ENCODE measurements around the gene INTS11.

Gene INTS11

DNA sequence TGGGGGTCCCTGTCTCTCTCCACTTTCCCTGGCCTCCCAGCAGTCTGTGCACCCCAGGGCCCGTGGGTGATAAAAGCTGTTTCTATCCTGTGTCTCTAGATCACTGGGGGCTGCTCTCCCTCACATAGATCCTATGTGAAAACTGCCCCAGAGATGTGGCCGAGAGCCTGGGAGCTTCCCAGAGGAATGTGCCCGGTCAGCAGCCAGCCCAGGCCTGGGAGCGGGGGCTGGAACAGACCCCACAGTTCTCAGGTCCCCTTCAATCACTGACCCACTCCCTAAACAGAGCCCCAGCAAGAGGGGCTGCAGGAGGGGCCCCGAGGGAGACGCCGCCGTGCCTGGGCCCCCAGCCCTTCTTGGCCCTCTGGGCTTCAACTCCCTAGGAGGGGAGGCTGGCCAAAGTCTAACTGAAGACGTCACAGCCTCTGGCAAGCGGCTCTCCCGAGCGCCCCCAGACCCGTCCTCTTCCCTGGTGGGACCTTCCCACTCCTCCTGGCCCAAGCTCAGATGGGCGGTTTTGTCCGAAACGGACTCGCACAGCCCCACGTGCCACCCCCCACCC, 33.5 kb upstream of the INTS11 start:
- DNase-seq, result no peak

DNA sequence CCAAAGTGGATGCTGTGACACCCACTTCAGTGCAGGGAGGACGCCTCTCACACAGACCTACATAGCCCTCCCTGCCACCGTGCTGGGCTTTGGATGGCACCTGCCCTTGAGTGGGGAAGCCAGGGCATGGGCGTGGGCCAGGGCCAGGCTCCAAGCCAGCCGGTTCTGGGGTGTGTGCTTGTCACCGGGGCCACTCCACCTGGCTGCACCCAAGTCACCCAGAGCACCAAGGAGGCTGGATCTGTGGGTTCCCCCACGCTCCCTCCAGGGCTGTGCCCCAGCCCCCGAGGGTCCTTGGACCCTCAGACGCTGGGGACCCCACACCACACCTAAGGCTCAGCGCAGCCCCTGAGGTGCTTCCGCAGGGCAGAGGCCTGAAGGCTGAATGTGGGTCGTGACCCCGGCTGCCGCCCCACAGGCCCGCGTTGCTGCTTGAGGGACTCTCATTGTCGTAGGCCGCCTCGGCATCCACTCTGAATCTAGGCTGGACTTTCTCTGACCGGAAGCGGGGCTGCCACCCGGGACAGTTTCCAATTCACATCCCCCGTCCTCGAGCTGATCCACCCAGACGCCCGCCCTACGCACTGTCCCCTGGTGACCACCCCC, 32.4 kb upstream of the INTS11 start:
- DNase-seq, result no peak

DNA sequence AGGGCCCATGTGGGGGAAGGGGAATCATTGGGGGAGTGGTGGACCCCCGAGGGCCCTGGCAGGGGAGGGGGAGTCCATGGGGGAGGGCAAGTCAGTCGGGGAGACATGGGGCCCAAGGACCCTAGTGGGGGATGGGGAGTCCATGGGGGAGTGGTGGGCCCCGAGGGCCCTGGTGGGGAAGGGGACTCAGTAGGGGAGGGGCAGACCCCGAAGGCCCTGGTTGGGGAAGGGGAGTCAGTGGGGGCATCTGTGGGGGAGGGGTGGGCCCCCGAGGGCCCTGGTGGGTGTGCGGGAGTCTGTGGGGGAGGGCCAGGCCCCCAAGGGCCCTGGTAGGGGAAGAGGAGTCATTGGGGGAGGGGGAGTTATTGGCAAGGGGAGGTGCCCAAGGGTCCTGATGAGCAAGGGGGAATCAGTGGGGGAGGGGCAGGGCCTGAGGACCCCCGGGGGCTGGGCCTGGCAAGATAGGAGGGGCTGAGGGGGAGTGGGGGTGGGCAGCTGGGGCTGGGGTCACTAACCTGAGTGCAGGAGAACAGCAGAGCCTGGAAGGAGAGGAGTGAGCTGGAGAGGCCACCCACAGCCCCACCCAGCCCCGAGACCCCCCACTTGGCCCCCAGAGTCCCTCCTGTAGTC, 31.8 kb upstream of the INTS11 start:
- DNase-seq, result no peak

DNA sequence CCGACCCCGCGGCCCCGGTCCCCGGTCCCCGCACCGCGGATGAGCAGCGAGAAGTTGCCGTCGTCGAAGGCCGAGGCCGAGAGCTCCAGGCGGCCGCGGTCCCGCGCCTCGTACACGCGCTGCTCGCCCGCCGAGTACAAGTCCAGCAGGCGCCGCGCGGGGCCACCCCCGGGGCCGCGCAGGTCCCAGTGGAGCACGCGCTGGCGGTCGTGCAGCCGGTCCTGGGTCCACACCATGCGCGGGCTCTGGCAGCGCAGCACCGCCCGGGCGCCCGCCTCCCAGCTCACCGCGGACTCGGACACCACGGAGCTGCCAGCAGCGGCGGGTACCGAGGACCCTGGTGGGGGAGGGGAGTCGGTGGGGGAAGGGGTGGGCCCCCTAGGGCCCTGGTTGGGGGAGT, 31.0 kb upstream of the INTS11 start:
- no peak for DNase-seq

DNA sequence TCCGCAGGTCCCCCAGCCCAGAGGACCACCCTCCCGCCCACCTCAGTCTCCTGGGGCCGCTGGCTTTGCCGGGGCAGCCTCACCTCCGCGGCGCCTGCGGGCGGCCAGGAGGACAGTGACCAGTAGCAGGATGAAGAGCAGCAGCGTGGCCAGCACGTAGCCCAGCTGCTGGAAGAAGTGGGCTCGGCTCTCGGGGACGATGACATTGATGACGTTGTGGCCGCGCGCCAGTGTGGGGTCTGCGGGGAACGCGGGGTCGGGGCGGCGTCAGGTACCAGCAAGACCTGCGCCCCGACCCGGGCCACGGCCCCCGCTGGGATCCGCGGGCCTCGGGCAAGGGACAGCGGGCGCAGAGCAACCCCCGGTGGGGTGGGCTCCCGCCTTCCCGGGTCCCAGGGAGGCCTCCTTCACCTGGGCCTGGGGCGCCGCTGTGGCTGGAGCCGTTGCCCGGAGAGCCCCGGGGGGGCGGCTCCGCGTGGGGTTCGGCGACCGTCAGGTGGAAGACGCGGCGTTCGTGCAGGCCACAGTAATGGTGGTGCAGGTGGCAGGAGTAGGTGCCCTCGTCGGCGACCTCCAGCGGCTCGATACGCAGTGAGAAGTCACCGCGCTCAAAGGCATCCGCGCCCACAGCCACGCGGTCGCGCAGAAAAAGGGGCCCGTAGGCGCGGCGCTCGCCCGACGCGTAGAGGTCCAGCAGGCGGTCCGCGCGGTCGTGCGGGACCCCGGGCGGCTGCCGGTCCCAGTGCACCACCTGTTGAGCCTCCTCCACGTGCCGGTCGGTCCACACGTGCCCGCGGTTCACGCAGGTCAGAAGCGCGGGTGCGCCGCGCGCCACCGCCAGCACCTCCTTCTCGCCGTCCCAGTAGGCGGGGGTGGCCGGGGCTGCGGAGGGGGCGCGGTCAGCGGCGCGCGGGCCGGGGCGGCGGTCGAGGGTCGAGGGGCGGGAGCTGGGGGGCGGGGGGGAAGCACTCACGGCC, 30.1 kb upstream of the INTS11 start:
- peak; percentile 37 for DNase-seq

DNA sequence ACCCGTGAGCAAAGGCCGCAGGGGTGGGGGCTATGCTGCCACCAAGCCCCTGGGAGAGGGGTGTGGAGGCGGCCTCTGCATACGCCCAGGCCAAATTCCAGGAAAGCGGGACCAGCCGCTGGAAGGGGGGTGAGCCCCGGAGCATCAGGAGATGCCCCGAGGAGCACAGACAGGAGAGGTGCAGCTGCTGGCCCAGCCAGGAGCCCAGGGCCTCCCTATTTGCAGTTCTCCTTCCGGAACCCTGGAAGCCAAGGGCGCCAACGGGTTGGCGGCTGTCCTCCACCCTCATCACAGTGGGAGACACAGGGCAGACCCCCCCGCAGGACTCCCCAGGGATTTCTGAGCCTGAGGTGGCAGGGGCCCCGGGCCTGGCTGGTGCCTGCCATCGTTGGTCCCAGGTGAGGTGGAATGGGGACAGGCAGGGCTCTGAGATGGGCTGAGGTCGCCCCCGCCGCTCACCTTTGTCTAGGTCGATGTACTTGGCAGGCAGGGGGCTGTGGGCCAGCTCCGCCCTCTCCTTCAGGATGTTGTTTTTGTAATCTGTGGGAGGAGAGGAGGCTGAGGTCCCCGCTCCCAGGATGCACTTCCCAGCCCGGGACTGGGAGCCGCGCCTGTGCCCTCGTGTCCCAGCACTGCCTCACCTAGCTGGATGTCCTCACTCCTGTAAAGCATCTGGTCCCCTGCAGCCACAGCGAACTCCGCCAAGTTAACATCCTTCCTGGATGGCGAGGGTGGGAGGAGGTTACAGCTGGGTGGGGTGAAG, 29.1 kb upstream of the INTS11 start:
- DNase-seq, result no peak

DNA sequence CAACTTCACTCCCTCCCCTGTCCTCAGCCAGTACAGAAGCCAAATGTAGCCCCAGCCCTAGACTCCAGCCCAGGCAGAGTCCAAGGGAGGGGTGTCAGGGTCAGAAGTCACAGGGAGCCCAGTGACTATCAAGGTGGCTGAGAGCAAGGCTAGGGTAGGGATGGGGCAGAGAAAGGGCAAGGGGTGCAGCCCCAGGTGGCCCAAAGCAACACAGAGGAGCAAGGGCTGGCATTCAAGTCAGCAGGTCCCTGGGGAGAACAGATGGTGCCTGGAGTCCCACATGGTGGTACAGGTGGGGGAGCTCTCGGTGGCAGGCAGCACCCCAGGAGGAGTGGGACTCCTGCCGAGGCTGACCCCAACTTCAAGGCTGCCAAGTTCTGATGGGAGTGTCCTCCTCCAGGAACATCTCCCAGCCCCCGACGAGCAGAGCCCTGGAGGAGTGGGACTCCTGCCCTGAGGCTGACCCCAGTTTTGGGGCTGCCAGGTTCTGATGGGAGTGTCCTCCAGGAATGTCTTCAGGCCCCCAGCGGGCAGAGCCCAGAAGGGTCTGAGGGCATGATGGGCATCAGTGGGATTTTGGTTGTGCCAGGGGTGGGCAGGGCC, 28.4 kb upstream of the INTS11 start:
- DNase-seq, result no peak

DNA sequence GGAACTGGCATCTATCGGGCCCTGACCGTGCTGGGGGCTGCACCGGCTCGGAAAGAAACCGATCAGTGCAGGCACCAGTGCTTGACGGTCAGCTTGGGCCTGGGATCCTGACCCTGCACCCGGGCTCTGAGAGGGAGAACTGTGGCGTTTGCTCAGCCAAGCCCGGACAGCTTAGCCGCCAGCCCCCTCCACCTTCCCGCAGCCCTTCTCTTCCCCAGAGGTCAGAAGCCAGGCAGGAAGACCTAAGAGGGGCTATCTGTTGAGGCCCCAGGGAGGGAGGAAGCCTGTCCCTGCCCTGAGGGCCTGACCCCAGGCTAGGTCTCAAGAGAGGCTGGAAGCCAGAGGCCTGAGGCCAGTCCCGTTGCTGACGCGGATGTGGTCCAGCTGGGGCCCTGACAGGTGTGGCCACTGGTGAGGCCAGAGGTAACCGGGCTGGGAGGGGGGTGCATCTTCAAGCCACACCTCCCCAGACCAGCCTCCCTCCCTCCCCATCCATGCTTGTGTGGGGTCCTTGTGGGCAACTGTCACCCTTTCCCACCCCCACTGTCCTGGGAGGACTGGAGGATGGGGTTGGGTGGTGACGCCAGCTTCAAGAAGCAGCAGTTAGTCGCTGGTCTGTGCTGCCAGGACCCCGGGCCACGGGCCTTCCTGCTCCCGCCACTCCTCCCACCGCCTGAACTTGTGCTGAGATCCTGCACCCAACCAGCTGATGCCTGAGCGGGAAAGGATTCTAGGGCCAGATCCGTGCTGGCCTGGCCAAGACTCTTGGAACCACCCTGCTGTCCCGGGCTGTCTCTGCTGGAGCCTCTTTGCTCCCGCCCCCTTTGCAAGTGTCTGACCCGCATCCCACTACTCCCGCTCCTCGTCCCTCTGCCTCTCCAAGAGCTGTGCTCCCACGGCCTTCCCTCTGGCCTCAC, 27.3 kb upstream of the INTS11 start:
- no peak for DNase-seq

DNA sequence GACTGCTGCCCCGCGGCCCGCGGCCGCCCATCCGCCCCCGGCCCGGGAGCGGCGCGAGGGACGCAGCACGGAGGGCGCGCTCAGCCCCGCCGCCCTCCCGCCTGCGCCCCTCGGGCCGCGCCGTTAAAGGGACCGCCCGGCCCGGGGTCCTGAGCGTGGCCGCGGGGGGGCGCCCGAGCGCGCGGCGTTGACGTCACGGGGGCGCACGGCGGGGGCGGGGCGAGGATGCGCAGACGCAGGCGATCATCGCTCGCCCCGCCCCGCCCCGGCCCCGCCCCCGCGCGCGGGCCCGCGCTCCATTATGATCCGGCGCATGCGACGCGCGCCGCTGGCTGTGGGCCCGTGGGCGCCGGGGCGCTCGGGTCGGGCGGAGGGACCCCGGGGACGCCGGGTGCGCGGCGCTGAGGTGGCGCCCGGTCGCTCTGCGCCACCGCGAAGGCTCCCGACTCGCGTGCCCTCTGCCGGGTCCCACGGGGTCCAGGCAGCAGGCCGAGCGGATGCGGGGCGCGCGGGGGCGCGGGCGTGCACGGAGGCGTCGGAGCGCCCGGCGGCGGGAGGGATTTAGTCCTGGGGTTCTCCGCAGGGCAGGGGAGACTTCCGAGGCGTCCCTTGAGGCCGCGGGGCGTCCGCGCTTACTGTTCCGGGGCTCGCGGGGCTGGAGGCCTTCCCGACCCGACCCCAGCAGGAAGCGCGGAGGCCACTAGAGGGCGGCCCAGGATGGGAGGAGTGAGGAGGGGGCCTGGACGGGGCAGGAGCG, 25.0 kb upstream of the INTS11 start, which contains the start of gene DVL1:
Gene DVL1 (minus strand): TSS at position 163 of the 757 bp plus-strand sequence. CDS start 353 bp downstream, outside the sequence.
- peak; percentile 74 for DNase-seq

DNA sequence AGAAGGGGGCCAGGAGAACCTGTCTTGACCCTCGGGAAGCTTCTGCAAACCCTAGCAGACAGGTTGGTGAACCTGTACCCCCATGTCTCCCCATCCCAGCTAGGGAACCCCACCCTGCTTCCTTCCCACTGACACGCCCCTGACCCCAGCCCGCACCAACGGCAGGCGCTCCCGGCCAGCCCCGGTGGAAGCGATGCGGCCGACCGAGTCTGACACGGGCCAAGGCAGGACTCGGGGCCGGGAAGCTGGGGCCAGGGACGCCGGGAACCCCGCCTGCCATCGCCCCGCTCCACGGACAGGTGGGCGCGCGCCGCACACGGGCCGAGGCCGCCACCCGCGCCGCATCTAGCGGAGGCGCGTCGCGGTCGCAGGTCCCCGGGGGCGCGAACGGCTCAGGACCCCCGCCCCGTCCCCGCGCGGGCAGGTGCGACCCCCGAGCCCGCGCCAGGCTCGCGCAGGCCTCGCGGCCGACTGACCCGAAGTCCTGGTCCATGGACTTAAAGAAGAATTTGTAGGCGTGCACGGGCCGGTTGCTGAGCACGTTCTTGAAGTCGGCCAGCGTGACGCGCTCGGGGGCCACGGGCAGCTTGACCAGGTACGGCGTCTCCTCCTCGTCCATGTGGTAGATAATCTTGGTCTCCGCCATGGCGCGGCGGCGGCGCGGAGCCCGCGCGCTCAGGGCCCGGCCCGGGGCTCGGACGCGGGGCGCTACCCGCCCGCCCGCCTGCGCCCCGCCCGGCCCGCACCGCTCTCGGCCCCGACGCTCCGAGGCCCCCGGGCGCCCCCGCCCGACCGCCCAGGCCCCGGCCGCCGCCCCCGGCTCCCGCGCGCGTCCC, 24.2 kb upstream of the INTS11 start:
- DNase-seq, result no peak

DNA sequence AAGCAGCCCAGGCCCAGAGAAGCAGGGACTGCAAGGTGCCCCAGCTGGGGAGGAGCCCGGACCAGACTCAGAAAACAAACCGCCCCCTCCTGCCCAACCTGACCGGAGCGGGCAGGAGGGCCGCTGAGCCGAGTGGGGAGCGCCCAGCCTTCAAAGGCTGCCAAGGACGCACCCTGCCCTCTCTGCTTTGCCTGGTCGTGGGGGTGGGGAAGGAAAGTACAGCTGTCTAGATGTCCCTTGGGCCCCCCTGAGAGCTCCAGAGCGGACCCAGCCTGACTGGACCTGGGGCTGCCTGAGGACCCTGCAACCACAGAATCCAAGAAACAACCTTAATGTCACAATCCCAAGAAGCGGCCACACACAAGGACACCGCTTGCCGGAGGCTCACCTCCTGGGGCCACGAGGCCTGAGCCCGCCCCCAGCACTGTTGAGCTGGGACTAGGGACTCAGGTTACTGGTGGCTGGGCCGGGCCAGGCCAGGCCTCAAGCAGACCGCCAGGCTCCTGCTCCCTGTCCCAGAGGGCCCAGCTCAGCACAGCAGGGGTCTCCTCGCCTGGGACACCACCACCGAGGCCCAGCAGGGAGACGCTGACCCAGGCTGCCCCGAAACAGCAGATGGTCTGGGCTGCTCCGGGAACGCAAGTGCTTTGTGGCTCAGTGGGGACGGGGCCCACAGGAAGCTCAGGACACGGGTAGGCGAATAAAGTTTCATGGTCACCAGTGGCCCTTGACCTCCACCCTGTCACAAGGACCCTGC, 23.4 kb upstream of the INTS11 start:
- DNase-seq, result no peak

DNA sequence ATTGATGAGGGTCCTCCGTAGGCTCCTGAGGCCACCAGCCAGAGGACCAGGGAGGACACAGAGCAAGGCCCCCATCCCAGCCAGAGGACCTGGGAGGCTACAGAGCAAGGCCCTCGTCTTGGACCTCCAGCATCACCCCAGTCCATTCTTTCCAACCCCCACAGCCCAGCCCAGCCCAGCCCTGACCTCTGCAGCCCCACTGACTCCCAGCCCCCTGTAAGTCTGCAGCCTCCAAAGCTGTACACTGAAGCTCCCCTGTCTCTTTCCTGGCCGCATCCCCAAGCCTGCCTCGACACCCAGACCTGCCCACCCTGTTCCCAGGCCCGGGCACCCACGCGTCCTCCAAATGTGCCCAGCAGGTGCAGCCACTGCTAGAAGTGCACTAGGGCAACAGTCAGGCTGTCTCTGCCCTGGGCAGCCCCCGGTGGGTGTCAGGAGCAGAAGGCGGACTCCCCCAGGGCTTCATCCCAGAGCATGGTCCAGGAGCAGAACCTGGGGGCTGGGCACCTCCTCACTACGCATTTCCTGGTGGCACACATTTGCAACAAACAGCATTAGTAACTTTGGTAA, 22.7 kb upstream of the INTS11 start:
- DNase-seq, result no peak

DNA sequence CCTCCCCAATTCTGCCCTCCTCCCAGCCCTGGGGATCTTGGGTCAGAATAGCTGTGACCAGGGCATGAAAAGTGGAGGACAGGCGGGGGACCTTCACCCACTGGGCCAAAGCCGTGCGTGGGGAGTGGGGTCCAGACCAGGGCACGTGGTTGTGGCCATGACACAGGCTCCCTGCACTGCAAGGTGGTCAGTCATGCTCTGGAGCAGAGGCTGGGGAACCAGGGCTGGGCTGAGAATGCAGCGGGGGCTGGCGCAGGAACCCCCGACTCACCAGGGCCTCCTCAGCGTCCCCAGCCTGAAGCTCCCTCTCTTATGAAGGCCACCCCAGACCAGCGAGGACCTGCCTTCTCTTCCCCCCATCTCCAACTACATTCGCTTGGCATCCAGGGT, 22.0 kb upstream of the INTS11 start:
- DNase-seq, result no peak

DNA sequence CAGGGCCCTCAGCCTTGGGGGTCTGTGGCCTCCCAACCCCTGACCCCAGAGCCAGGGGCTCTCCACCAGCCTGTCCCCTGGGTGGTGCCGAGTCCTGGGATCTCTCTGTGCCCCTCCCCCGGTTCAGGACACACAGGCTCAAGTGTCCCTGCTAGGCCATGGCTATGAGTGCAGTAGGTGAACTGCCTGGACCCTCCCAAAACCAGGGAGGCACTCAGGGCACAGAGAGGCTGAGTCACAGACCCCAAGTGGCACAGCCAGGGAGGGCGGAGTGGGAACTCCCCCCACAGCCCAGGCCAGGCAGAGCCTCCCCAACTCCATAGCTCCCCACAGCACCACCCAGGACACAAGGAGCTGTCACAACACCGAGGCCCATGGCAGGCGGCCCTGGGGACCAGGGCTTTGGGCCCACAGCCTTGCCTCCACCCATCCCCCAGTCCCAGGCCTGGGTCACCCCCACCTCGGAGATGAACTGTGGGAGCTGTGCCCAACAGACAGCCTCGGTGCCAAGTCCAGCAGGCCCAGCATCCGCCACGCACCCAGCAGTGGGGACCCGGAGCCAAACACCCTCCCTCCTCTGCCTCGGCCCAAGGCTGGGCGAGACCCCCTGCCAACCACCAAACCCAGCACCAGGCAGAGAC, 21.5 kb upstream of the INTS11 start:
- no peak for DNase-seq

DNA sequence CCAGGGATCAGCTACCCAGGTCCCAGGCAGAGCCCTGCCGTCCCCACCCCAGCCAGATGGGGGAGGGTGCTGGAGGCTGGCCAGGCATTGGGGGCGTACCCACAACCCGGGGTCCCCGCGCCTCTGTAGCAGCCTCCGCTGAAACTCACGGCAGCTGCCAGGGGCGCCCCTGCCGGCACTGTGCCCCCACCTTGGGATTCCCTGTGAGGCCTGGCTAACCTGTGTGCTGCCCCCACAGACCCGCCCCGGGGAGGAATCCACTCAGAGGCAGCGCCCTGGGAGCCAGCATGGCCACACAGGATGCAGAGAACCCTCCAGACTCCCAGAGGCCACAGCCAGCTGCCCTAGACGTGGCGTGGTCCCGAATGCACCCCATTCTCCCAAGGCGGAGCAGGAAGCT, 20.9 kb upstream of the INTS11 start:
- DNase-seq, result no peak

DNA sequence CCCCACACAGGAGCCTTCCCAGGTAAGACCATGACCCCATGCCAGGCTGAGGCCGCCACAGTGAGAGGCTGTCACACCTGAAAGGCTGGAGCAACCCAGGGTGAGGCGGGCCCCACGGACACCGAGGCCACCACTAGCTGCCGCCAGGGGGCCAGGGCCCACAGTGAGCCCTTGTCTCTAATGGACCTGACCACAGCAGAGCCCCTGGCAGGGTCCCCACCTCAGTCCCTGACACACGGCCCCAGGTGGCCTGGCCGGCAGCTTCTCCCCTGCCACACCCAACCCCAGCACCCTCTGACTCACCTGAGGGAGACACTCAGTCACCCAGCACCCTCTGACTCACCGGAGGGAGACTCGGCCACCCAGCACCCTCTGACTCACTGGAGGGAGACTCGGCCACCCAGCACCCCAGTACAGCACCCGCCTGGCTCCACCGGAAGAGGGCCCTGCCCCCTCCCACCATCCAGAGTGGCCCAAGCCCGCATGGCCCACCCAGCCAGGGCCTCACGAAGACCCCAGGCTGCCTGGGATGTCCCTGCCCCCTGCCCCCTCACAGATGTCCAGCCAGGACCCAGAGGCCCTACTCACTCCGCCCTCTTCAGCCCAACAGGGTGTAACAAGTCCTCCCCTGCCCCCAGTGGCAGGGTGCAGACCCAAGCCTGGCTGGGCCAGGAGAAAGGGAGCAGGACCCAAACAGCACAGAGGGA, 20.3 kb upstream of the INTS11 start:
- no peak for DNase-seq

DNA sequence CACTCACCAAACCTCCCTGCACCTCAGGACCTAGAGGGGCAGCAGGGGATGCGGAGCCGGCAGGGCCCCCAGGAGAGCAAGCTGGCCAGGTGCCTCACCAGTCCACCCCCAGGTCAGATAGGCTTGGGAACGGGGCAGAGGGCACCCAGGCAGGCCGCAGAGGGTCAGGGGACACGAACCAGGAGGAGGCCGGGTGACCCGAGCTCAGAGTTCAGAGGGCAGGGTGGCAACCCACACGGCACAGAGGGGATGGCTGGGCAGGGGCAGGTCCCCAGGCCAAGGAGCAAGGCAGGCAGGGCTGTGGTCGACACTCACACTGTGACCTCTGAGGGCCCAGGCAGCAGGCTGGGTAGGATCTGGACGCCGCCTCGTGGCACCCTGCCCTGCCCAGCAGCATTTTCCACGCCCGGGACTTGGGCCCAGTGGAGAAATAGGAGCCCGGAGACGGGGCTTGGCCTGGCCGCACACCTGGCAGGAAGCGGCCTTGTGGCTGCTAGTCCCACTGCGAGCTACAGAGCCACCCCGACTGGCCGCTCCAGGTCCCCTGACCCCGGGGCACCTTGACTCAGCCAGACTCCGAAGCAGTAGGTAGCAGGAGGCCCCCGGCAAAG, 19.5 kb upstream of the INTS11 start:
- no peak for DNase-seq
